Cerebellar nuclear complex (tissue), 1 donor: ENCODE results near the gene EXOC3.
"Not testable (repeated sequence)": the region's sequence is repeated elsewhere in the genome, so short reads cannot be mapped to it uniquely, and the experiment has no call there.

ENCODE experiments used
- DNase-seq, 2 experiments: peaks; one replicate each; lab custom pipeline; 2025; lab: John Stamatoyannopoulos, UW

EXOC3 gene

DNA sequence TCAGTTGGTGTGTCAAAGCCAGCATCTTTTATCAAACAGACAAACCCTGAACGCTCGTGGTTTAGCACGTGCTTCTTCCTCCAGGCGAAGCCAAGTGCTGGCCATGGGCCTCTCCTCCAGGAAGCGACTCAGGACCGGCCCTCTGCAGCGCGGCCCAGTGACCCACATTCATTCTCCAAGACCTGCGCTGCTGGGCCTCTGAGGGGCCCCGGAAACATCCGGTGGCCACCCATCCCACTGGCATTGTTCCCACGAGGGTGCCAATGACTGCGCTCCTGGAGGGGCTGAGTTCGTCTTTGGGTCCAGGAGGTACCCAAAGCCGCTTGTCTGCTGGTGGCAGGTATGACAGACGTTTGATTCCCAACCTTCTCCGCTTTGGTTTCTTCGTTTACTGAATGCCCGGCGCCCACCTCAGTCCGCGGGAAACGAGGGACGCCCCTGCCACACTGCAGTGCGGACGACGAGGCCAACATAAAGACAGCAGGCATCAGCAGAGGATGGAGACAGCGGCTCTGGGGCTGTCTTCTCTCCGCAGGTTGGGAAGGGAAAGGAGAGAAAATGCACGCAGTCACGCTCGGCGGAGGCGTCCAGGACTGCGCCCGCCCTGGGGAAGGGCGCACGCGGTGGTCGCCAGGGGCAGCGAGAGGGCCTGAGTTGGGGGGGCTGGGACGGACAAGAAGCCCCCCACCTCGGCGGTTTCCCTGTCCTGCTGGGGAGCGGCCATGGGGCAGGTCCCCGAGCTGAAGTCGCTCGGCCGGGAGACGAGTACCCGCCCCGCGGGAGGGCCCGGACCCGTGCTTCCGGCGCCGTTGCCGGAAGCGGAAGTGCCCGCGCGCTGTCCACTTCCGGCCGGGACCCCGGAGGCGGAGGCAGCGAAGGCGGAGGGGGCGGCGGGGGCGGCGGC is at the start of gene EXOC3:
Gene EXOC3, plus strand, starts transcription at position 842 of the 904 bp plus-strand sequence. CDS start 3,030 bp downstream, outside the sequence.
- DNase-seq, result peak in 1 of 2 experiments; percentile 10

GRCh38 chr5:393846-394275 is 49.1 kb upstream of the EXOC3 start:
- DNase-seq, result no peak

DNA sequence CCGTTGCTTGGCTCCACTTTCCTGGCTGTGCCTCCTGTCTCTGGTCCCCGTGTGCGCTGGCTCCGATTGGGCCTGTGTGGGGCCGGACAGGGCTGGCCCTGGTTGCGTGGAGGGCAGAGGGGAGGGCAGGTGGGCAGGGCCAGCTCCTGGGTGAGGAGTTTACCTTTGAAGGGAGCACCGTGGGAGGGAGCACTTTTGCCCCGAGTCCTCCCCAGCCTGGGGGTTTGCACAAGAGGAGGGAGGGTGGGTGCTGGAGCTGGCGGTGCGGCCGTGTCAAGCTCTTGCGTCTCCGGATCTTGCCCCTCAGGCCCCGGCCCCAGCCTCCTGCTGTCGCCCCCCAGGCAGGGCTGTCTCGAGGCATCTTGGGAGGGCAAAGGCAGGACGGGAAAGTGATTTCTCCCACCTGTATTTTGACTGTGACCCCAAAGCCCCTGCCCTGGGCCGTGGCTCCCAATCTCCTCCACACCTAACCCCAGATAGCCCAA is 48.3 kb upstream of the EXOC3 start:
- no peak for DNase-seq

DNA sequence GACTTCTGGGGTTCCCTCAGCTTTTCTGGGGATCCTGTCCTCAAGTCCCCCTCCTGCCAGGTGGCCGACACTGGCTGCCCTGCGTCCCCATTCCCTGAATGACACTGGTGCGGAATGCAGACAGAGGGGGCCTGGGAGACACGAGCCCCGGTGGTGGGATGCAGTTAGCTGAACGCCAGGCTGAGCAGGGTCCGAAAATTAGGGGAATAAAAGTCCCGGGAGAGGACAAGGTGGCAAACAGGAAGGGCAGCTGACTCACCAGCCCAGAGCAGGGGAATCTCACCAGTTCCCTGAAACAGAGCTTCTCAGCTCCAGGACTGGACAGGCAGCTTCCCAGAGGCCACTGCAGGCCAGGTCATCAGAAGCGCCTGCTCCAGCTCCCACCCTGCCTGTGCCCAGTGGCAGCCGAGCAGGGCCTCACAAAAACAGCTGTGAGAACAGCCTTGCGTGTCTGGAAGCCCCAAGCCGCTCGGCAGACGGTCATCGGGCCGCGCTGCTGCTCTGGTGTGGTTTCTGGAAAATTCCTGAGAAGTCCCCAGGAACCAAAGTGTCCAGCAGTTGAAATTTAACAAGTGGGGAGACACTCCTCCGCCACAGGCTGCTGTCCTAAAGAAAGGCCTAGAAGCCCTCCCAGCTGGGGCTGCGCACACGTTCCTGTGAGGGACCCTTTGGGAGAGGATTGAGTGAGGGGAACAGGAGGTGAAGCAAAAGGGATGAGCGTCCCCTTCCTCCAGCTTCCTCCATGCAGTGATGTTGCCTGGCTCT is 47.6 kb upstream of the EXOC3 start:
- DNase-seq, result no peak

GRCh38 chr5:395921-396530 is 47.0 kb upstream of the EXOC3 start:
- no peak for DNase-seq

- DNase-seq, result no peak
Observed at GRCh38 chr5:396531-396961, 46.4 kb upstream of the EXOC3 start.

GRCh38 chr5:398141-398474 is 44.9 kb upstream of the EXOC3 start:
- not testable (repeated sequence) for DNase-seq

- DNase-seq, result no peak
Observed at GRCh38 chr5:398475-399295, 44.3 kb upstream of the EXOC3 start.

DNA sequence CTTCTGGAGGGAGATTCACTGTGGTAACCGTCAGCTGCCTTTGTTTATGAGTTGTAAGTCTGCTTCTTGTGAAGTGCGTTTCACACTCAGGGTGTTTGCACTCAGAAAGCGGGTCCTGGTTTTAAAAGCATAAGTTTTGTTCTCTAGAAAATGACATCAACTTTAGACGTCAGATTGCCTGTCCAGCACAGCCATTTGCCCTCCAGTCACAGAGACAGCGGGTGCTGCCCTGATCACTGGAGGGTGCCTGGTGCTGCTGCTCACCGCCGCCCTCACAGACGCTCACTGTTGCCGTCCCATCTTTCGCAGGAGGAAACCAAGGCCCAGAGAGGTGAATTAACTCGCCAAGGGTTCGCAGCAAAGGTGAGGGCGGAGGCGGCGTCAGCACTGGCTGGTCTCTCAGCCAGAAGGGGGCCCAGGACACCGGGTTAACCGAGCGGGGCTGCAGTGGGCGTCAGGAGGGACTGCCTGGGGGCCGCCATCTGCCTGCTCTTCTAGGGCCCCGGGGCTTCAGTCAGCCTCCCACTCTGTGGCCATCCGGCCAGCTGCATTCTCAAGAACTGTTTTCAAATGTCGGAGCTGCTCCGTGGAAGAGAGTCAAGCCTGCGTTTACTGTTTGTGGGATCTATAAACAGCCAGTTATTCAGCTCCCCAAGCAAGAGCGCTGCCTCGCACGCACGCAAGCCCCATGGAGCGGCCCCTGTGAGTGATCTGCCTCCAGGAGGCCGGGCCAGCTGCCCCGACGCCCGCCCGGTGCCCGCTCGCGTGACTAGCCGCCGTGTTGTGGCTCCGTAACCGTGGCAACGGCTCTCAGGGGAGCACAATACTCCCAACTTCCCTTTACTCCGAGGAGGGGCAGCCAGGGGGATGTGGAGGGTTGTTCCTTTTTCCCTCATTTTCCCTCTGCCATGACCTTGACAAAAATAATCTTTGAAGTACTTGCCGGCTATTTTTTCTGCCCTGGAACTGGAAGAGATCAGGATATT is 43.4 kb upstream of the EXOC3 start:
- DNase-seq, result no peak

DNA sequence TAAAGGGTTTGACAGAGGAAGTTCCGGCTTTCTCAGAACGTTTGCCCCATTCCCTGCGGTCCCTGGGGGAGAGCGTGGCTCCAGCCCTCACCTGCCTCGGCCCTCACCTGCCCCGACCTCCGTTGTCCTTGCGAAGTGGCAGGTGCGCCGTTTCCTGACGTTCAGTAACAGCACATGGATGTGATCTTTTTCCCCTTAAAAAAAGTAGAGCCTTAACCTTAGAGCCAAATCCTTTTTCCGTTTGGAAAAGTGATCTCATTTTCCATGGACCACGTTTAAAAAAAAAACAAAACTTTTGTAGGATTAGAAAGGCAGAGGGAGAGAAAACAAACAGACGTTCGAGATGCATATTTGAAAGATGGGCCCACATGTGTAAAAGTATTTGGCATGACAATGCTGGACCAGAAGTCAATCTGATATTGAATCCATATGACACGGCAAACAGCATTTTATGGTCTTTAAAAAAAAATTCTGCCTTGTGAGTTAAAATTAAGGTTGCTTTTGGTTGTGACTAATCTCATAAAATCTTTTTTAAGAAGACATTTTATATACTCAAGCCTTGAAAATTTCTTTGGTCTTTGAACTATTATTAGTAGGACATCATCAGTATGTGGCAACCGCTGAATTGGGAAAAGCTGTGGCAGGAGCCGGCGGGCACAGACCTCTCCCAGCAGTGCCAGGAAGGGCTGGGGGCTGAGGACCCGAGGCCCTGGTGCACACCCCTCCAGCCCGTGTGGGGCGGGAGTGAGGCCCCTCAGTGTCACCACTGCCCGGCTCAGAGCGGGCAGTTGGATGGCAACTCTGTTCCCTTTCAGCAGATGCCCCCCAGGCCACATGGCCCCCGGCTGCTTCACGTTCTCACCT is 42.5 kb upstream of the EXOC3 start:
- DNase-seq, result no peak

GRCh38 chr5:401146-402034 is 41.6 kb upstream of the EXOC3 start:
- no peak for DNase-seq

DNA sequence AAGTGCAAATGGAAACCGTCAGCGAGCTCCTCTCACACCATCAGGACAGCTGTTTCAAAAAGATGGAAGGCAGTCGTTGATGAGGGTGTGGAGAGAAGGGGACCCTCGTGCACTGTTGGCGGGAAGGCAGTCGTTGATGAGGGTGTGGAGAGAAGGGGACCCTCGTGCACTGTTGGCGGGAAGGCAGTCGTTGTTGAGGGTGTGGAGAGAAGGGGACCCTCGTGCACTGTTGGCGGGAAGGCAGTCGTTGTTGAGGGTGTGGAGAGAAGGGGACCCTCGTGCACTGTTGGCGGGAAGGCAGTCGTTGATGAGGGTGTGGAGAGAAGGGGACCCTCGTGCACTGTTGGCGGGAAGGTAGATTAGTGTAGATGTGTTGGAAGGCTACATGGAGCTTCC is 40.8 kb upstream of the EXOC3 start:
- DNase-seq, result not testable (repeated sequence)

DNA sequence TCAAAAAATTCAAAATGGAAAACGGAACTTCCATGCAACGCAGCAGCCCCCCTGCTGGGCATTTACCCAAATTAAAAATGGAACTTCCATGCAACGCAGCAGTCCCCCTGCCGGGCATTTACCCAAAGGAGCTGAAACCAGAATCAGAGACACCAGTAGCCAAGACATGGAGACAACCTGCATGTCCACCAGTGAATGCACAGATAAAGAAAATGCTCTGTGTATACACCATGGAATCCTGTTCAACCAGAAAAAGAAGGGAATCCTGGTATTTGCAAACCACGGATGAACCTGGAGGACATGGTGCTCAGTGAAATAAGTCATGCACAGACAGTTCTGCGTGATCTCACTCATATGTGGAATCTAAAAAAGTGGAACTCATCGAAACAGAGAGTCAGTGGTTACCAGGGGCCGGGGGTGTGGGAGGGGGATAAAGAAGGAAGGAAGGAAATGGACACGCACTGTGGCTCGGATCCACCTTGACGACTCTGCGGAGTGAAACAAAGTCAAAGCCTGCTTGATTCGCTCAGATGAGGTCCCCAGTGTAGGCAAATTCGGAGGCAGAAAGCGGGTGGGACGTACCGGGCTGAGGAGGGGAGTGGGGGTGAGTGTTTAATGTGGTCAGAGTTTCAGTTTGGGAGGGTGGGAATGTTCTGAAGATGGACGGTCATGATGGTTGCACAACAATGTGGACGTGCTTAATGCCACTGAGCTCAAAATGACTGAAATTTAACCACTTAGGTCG is 40.2 kb upstream of the EXOC3 start:
- no peak for DNase-seq

- no peak for DNase-seq
Observed at GRCh38 chr5:403995-404394, 39.0 kb upstream of the EXOC3 start.

GRCh38 chr5:404666-405241 is 38.2 kb upstream of the EXOC3 start:
- no peak for DNase-seq

DNA sequence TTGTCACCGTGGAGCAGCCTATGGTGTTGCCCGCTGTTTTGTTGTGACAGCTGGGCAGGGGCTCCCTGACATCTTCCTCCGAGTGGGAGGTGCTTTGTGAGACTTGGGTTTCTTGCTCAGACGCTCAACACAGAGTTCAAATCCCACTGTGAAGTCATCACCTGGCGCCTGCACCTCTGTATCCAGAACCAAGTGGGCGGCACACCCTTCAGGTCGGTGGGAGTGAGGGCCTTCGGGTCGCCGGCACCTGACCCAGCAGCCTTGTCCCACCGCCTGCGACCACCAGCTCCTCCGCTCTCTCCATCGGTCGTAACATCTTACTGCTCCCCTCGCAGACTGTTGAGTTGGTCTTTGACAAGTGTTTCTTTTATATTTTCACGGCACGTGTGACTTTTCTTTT is 37.6 kb upstream of the EXOC3 start:
- no peak for DNase-seq

GRCh38 chr5:406041-406440 is 36.9 kb upstream of the EXOC3 start:
- no peak for DNase-seq
